Glutamatergic neuron (in vitro differentiated cells): ENCODE measurements around the gene TMEM185B. TPM values are rescaled to one million over a fixed set of nuclear protein-coding genes. Genes with fewer than 3 reads are reported as not detected.
A peak's percentile ranks its signal among the peaks of the same experiment; 100 is the strongest.

Experiments
- DNase-seq: peaks from one replicate; pipeline ENCODE4 v3.0.0; 2022
- H3K27ac Mint-ChIP-seq: one replicate; pipeline ENCODE4 v1.8.0; 2020; ENCODE audit warnings: mild to moderate bottlenecking, mixed read lengths, inconsistent platforms; ENCODE audit not compliant: unreplicated experiment
- H3K27me3 Mint-ChIP-seq: one replicate; pipeline ENCODE4 v1.8.0; 2020; ENCODE audit warnings: mild to moderate bottlenecking, moderate library complexity, mixed read lengths, inconsistent platforms; ENCODE audit not compliant: unreplicated experiment
- H3K36me3 Mint-ChIP-seq: one replicate; pipeline ENCODE4 v1.8.0; 2020; ENCODE audit warnings: mild to moderate bottlenecking, mixed read lengths, inconsistent platforms; ENCODE audit not compliant: unreplicated experiment
- H3K4me1 Mint-ChIP-seq: one replicate; pipeline ENCODE4 v1.8.0; 2020; ENCODE audit warnings: mild to moderate bottlenecking, low read depth, mixed read lengths, inconsistent platforms; ENCODE audit not compliant: unreplicated experiment
- H3K4me3 Mint-ChIP-seq: one replicate; pipeline ENCODE4 v1.8.0; 2020; ENCODE audit warnings: mild to moderate bottlenecking, mixed read lengths, inconsistent platforms; ENCODE audit not compliant: unreplicated experiment
- H3K9me3 Mint-ChIP-seq: one replicate; pipeline ENCODE4 v1.8.0; 2020; ENCODE audit warnings: mild to moderate bottlenecking, moderate library complexity, mixed read lengths, inconsistent platforms; ENCODE audit not compliant: unreplicated experiment
- CTCF ChIP-seq: fragments of 200-600 bp; sonication (generic); IDR thresholded peaks from one replicate; pipeline ENCODE4 v1.5.0; 2021; ENCODE audit not compliant: partially characterized antibody, unreplicated experiment
- long read RNA-seq: library from polyadenylated mRNA; unstranded; transcript quantifications from one replicate; pipeline ENCODE4 v2.0.0, GENCODE V29; 2020; ENCODE audit not compliant: unreplicated experiment
- total RNA-seq: library from RNA; stranded (reverse); fragmentation: NEBNext Ultra II Directional; extraction: Animal tissue kit (Norgen Biotek cat#: 25700); gene quantifications from one replicate; pipeline ENCODE4 v1.2.1, GENCODE V29; 2021; ENCODE audit not compliant: unreplicated experiment

TMEM185B gene
- 12.3 TPM for total RNA-seq
- long read RNA-seq, transcript TMEM185B-201 (1 exons, 2,131 nt): major isoform, 6 of 6 reads
- long read RNA-seq, partial matches to known transcripts: 0 of 6 reads
- long read RNA-seq, other reads (novel, unspliced or antisense): 0 of 6 reads

GRCh38 chr2:120223034-120223912 is at the start of gene TMEM185B:
Gene TMEM185B, minus strand, starts transcription at chr2:120223400. Its CDS starts 424 bp downstream, at chr2:120222976.
- peaks cover 2% of the 10 kb centered on the region for H3K27me3 Mint-ChIP-seq
- TF ChIP-seq CTCF: peak; percentile 28
- peaks cover 11% of the 10 kb centered on the region for H3K9me3 Mint-ChIP-seq
- H3K27ac Mint-ChIP-seq: peak within 1 kb of the TSS; percentile 55
- peaks cover 16% of the 10 kb centered on the region for H3K36me3 Mint-ChIP-seq
- peak within 1 kb of the TSS; percentile 86 for H3K4me3 Mint-ChIP-seq
- DNase-seq: peak; percentile 94
- peaks cover 15% of the 10 kb centered on the region for H3K4me1 Mint-ChIP-seq

GRCh38 chr2:120271711-120272379 is 48.6 kb upstream of the TMEM185B start:
- Mint-ChIP-seq H3K4me3 (no peak overlapping the region), H3K9me3 (peaks cover 2% of the 10 kb centered on the region), H3K36me3 (peaks cover 6% of the 10 kb centered on the region), H3K27me3 (no peaks in the 10 kb centered on the region), H3K4me1 (no peaks in the 10 kb centered on the region), H3K27ac (no peak overlapping the region)
- no peak for DNase-seq
- no peak for TF ChIP-seq CTCF

- H3K4me1 Mint-ChIP-seq: no peaks in the 10 kb centered on the region
- H3K36me3 Mint-ChIP-seq: no peaks in the 10 kb centered on the region
- H3K9me3 Mint-ChIP-seq: peaks cover 2% of the 10 kb centered on the region
- no peaks in the 10 kb centered on the region for H3K27me3 Mint-ChIP-seq
- no peak for DNase-seq
- H3K4me3 Mint-ChIP-seq: no peak overlapping the region
- no peak overlapping the region for H3K27ac Mint-ChIP-seq
- TF ChIP-seq CTCF: no peak
Measured at GRCh38 chr2:120269816-120270215, 46.6 kb upstream of the TMEM185B start.

GRCh38 chr2:120269076-120269744 is 46.0 kb upstream of the TMEM185B start:
- no peaks in the 10 kb centered on the region for H3K4me1 Mint-ChIP-seq
- H3K9me3 Mint-ChIP-seq: peaks cover 2% of the 10 kb centered on the region
- H3K4me3 Mint-ChIP-seq: no peak overlapping the region
- TF ChIP-seq CTCF: no peak
- H3K36me3 Mint-ChIP-seq: no peaks in the 10 kb centered on the region
- H3K27me3 Mint-ChIP-seq: no peaks in the 10 kb centered on the region
- H3K27ac Mint-ChIP-seq: no peak overlapping the region
- no peak for DNase-seq
